HG02759 (cell line): ENCODE measurements around the gene NUP153.
"Not testable (repeated sequence)": the region's sequence is repeated elsewhere in the genome, so short reads cannot be mapped to it uniquely, and the experiment has no call there.

Experiments used
- ATAC-seq: cut with Tn5 transposase; IDR thresholded peaks from one replicate; pipeline ENCODE4 v1.9.1; 2021; ENCODE audit warnings: mild to moderate bottlenecking, moderate library complexity; ENCODE audit not compliant: unreplicated experiment

NUP153 gene

GRCh38 chr6:17706580-17707370, at the start of gene NUP153:
TSS of gene NUP153 (minus strand) at chr6:17706925. CDS start at chr6:17706387, 538 bp downstream.
- peak; percentile 65 for ATAC-seq

- no peak for ATAC-seq
These were observed 47.5 kb upstream of the NUP153 start for GRCh38 chr6:17754254-17754653.

GRCh38 chr6:17745324-17745723, 38.6 kb upstream of the NUP153 start:
- ATAC-seq: not testable (repeated sequence)

GRCh38 chr6:17744757-17745308, 38.1 kb upstream of the NUP153 start:
- ATAC-seq: not testable (repeated sequence)

DNA sequence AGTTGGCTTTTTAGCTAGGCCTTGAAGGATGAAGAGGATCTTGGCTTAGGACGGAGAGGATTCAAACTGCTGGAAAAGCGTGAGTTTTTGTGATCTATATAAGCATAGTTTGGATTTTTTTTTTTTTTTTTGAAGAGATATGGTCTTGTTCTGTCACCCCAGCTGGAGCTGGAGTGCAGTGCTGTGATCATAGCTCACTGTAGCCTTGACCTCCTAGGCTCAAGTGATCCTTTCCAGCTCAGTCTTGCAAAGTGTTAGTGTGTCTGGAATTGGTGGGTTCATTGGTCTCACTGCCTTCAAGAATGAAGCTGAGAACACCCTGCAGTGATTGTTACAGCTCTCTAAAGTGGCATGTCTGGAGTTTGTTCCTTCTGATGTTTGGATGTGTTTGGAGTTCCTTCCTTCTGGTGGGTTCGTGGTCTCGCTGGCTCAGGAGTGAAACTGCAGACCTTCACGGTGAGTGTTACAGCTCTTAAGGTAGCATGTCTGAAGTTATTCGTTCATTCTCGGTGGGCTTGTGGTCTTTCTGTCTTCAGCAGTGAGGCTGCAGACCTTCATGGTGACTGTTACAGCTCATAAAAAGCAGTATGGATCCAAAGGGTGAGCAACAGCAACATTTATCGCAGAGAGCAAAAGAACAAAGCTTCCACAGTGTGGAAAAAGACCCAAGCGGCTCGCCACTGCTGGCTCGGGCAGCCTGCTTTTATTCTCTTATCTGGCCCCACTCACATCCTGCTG, 37.5 kb upstream of the NUP153 start:
- ATAC-seq: no peak

GRCh38 chr6:17741507-17741906, 34.8 kb upstream of the NUP153 start:
- no peak for ATAC-seq

GRCh38 chr6:17740559-17741220, 34.0 kb upstream of the NUP153 start:
- ATAC-seq: no peak

GRCh38 chr6:17737704-17738252, 31.1 kb upstream of the NUP153 start:
- no peak for ATAC-seq

- not testable (repeated sequence) for ATAC-seq
These were observed 28.6 kb upstream of the NUP153 start for GRCh38 chr6:17735311-17735710.

GRCh38 chr6:17730078-17730704, 23.5 kb upstream of the NUP153 start:
- ATAC-seq: no peak

DNA sequence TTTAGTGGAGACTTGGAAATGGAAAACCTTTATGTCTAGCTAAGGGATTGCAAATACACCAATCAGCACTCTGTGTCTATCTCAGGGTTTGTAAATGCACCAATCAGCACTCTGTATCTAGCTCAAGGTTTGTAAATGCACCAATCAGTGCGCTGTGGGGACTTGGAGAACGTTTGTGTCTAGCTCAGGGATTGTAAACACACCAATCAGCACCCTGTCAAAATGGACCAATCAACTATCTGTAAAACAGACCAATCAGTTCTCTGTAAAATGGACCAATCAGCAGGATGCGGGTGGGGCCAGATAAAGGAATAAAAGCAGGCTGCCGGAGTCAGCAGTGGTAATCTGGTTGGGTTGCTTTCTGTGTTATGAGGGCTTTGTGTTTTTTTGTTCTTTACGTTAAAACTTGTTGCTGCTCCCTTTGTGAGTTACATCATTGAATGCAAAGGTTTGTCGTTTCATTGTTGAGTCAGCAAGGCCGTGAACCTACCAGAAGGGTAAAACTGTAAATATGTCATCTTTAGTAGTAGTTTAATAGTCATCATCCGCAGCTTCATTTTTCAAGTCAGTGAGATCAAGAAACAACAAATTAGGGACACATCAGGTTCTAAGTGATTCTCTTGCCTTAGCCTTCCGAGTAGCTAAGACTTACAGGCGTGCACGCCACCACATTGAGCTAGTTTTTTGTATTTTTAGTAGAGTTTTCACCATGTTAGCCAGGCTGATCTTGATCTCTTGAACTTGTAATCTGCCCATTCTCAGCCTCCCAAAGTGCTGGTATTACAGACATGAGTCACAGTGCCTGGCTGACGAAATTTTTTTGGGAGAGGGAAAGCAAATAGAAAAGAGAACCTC, 22.7 kb upstream of the NUP153 start:
- ATAC-seq: no peak

- ATAC-seq: no peak
These were observed 22.0 kb upstream of the NUP153 start for GRCh38 chr6:17728551-17729222.

DNA sequence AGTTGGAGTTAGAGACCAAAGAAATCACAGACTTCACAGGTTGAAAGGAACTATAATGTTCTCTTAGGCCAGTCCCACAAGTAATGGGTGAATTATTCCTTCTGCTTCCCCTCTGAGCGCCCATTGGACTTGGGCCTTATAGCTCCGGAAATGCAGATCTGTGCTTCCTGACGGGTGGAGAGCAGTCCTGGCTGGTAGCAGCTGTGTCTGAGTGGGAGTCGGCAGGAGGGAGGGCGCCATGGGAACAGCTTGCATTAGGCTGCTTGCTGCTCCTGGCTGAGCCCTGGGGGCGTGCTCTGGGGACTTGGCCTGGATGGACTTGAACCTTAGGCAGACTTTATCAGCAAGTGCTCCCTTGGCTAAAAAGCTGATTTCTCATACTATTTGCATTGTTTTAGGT, 18.4 kb upstream of the NUP153 start:
- no peak for ATAC-seq

- ATAC-seq: no peak
These were observed 17.6 kb upstream of the NUP153 start for GRCh38 chr6:17724341-17724740.

DNA sequence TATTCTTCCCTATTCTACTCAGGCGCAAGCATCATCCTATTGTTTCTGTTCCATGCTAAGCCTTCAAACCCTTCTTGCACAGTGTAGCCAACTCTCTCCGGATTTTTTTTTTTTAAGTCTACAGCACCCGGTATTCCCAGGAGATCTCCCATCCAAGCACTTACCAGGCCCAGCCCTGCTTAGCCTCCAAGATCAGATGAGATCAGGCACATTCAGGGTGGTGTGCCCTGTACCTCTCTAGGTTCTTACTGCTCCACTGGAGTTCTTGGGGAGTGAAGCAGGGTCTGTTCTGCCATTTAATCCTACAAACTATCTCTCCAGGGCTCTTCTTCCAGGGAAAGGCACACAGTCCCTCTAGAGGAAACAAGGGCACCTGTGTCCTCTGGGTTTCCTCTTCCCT, 14.9 kb upstream of the NUP153 start:
- ATAC-seq: no peak

- no peak for ATAC-seq
These were observed 12.8 kb upstream of the NUP153 start for GRCh38 chr6:17719323-17720041.

DNA sequence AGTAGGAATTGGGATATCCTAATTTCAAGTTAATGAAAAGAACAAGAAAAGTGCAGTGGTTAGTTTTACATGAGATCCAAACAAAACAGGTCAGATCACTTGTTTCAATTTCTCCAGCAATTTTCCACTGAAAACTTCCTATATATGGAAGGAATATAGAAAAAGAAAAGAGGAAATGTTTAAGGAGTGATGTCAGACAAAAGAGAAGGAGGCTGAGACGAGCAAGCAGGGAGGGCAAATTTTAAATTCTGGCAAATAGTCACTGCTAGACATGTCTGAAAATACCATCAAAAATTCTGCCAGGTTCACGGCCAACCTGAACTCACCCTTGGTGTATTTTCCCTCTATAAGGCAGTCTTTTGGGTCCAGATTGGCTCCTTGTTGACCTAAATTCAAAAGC, 9.5 kb upstream of the NUP153 start:
- no peak for ATAC-seq
